H9 (cell line): ENCODE measurements around the gene LAMA5. TPM values are rescaled to one million over a fixed set of nuclear protein-coding genes. Genes with fewer than 3 reads are reported as not detected.

ENCODE experiments used
- DNase-seq: peaks from one replicate; pipeline ENCODE4 v3.0.0-alpha.2; 2017
- H2AFZ ChIP-seq: one replicate; pipeline ENCODE4 v1.6.1; 2013; ENCODE audit warnings: mild to moderate bottlenecking, low read length, control low read depth, moderate library complexity
- H2AK5ac ChIP-seq: 2 replicates; pipeline ENCODE4 v1.6.1; 2013; ENCODE audit warnings: low read length, control low read depth, mixed read lengths; ENCODE audit not compliant: insufficient read length
- H2BK120ac ChIP-seq: one replicate; pipeline ENCODE4 v1.6.1; 2013; ENCODE audit warnings: low read depth, mild to moderate bottlenecking, low read length, control low read depth, inconsistent platforms; ENCODE audit not compliant: poor library complexity, severe bottlenecking
- H2BK12ac ChIP-seq: 2 replicates; pipeline ENCODE4 v1.6.1; 2013; ENCODE audit warnings: low read length, control low read depth, mixed read lengths, low read depth; ENCODE audit not compliant: insufficient read length
- H2BK15ac ChIP-seq: 2 replicates; pipeline ENCODE4 v1.6.1; 2013; ENCODE audit warnings: low read depth, low read length, control low read depth
- H2BK20ac ChIP-seq: one replicate; pipeline ENCODE4 v1.6.1; 2013; ENCODE audit warnings: low read depth, mild to moderate bottlenecking, low read length, control low read depth, inconsistent platforms; ENCODE audit not compliant: poor library complexity, severe bottlenecking
- H2BK5ac ChIP-seq: 2 replicates; pipeline ENCODE4 v1.6.1; 2013; ENCODE audit warnings: low read length, control low read depth, mixed read lengths; ENCODE audit not compliant: insufficient read length
- H3K14ac ChIP-seq: 2 replicates; pipeline ENCODE4 v1.6.1; 2013; ENCODE audit warnings: low read length, control low read depth; ENCODE audit not compliant: insufficient read depth
- H3K18ac ChIP-seq: 2 replicates; pipeline ENCODE4 v1.6.1; 2013; ENCODE audit warnings: low read depth, mild to moderate bottlenecking, mixed read lengths, low read length, control low read depth; ENCODE audit not compliant: insufficient read length
- H3K23ac ChIP-seq: 2 replicates; pipeline ENCODE4 v1.6.1; 2013; ENCODE audit warnings: low read length, control low read depth, mixed read lengths, low read depth; ENCODE audit not compliant: insufficient read length
- H3K23me2 ChIP-seq: 2 replicates; pipeline ENCODE4 v1.6.1; 2013; ENCODE audit warnings: low read depth, mild to moderate bottlenecking, mixed read lengths, low read length, control low read depth; ENCODE audit not compliant: insufficient read length, poor library complexity, severe bottlenecking
- H3K27ac ChIP-seq: 2 replicates; pipeline ENCODE4 v1.5.1; 2013; ENCODE audit warnings: low read length, control low read depth, mixed read lengths, low read depth; ENCODE audit not compliant: insufficient read length
- H3K27me3 ChIP-seq: 2 replicates; pipeline ENCODE4 v1.6.1; 2013; ENCODE audit warnings: low read length, control low read depth, inconsistent platforms; ENCODE audit not compliant: insufficient read depth
- H3K4ac ChIP-seq: 2 replicates; pipeline ENCODE4 v1.6.1; 2013; ENCODE audit warnings: low read depth, mild to moderate bottlenecking, control low read depth, inconsistent platforms, low read length, moderate library complexity
- H3K4me1 ChIP-seq: 2 replicates; pipeline ENCODE4 v1.6.1; 2013; ENCODE audit warnings: low read length, control low read depth, inconsistent platforms; ENCODE audit not compliant: insufficient read depth
- H3K4me2 ChIP-seq: 2 replicates; pipeline ENCODE4 v1.6.1; 2013; ENCODE audit warnings: low read length, control low read depth, mixed read lengths; ENCODE audit not compliant: insufficient read length, insufficient read depth
- H3K56ac ChIP-seq: 2 replicates; pipeline ENCODE4 v1.6.1; 2013; ENCODE audit warnings: low read depth, mild to moderate bottlenecking, mixed read lengths, low read length, control low read depth; ENCODE audit not compliant: insufficient read length
- H3K79me1 ChIP-seq: 2 replicates; pipeline ENCODE4 v1.6.1; 2013; ENCODE audit warnings: low read depth, mild to moderate bottlenecking, moderate library complexity, low read length, control low read depth, inconsistent platforms; ENCODE audit not compliant: insufficient read depth, poor library complexity, severe bottlenecking
- H3K79me2 ChIP-seq: 2 replicates; pipeline ENCODE4 v1.6.1; 2013; ENCODE audit warnings: low read length, control low read depth, inconsistent platforms; ENCODE audit not compliant: insufficient read depth
- H3K9ac ChIP-seq: 2 replicates; pipeline ENCODE4 v1.6.1; 2013; ENCODE audit warnings: low read length, control low read depth, mixed read lengths; ENCODE audit not compliant: insufficient read length; ENCODE audit errors: extremely low read depth
- H3K9me3 ChIP-seq: one replicate; pipeline ENCODE4 v1.6.1; 2013; ENCODE audit warnings: low read depth, low read length, inconsistent platforms; ENCODE audit not compliant: control insufficient read depth
- H3T11ph ChIP-seq: one replicate; pipeline ENCODE4 v1.6.1; 2013; ENCODE audit warnings: mild to moderate bottlenecking, low read length, control low read depth, inconsistent platforms
- H4K20me1 ChIP-seq: one replicate; pipeline ENCODE4 v1.6.1; 2013; ENCODE audit not compliant: control insufficient read depth, insufficient read length, insufficient read depth
- H4K5ac ChIP-seq: 2 replicates; pipeline ENCODE4 v1.6.1; 2013; ENCODE audit warnings: low read depth, mild to moderate bottlenecking, mixed read lengths, low read length, control low read depth; ENCODE audit not compliant: insufficient read length
- H4K8ac ChIP-seq: replicated peaks from 2 replicates; pipeline ENCODE4 v1.6.1; 2013; ENCODE audit warnings: low read length, control low read depth, mixed read lengths, low read depth; ENCODE audit not compliant: insufficient read length
- H4K91ac ChIP-seq: 2 replicates; pipeline ENCODE4 v1.6.1; 2013; ENCODE audit warnings: low read depth, mild to moderate bottlenecking, moderate library complexity, mixed read lengths, low read length, control low read depth; ENCODE audit not compliant: insufficient read length
- H3K27ac Mint-ChIP-seq, 3 experiments: 2 replicates in 2 of 3; 3 replicates in 1 of 3; pipeline ENCODE4 v1.8.0; 2020 to 2021; ENCODE audit warnings: mixed read lengths in 3 of 3, mild to moderate bottlenecking in 1 of 3, moderate library complexity in 1 of 3
- H3K27me3 Mint-ChIP-seq: 2 replicates; pipeline ENCODE4 v1.8.0; 2021; ENCODE audit warnings: low read depth, mild to moderate bottlenecking, moderate library complexity, mixed read lengths
- H3K36me3 Mint-ChIP-seq, 3 experiments: 2 replicates in 2 of 3; 3 replicates in 1 of 3; pipeline ENCODE4 v1.8.0; 2020 to 2021; ENCODE audit warnings: low read depth in 3 of 3, mixed read lengths in 3 of 3; ENCODE audit not compliant: insufficient read depth in 1 of 3
- H3K4me1 Mint-ChIP-seq, 2 experiments: 2 replicates each; pipeline ENCODE4 v1.8.0; 2020; ENCODE audit warnings: mixed read lengths in 2 of 2
- H3K4me3 Mint-ChIP-seq, 2 experiments: 2 replicates in 1 of 2; 3 replicates in 1 of 2; pipeline ENCODE4 v1.8.0; 2020 to 2021; ENCODE audit warnings: mild to moderate bottlenecking in 2 of 2, mixed read lengths in 2 of 2, moderate library complexity in 1 of 2
- H3K9me3 Mint-ChIP-seq, 2 experiments: 2 replicates in 1 of 2; 3 replicates in 1 of 2; pipeline ENCODE4 v1.8.0; 2020; ENCODE audit warnings: mild to moderate bottlenecking in 2 of 2, mixed read lengths in 2 of 2, moderate library complexity in 1 of 2
- WGBS: extraction: QIAGEN DNeasy Blood & Tissue Kit; methylation state at CpG from one replicate; pipeline ENCODE4 v1.1.7; 2013; ENCODE audit warnings: missing lambda C conversion rate, low lambda C conversion rate, mixed read lengths; ENCODE audit not compliant: insufficient read length; ENCODE audit errors: extremely low coverage; 5-methylcytosine and 5-hydroxymethylcytosine counted together
- total RNA-seq: library from RNA; stranded (reverse); gene quantifications from 2 replicates; pipeline ENCODE4 v1.2.1, GENCODE V29; 2021
- TF ChIP-seq, protein P1 (sequence below): fragments of 200-600 bp; sonication (generic); conservative IDR thresholded peaks from 3 replicates; pipeline ENCODE4 v1.8.0; 2021; ENCODE audit warnings: antibody characterized with exemption, mild to moderate bottlenecking

Gene LAMA5
- total RNA-seq, 1 experiment from 2014 or later: 200 TPM

DNA sequence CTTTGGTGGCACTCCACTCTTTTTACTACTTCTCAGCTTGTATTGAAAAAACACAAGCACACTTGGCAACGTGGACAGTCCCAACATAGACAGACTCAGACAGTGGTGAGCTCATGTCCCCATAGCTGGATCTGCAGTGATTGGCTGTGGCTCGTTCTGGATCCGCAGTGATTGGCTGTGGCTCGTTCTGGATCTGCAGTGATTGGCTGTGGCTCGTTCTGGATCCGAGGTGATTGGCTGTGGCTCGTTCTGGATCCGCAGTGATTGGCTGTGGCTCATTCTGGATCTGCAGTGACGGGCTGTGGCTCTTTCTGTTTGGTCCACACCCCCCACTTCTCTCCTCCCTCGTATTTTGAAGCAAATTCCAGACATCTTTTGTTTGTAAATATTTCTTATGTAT lies 100.8 kb downstream of the LAMA5 start:
- no peaks in the 10 kb centered on the region for H3K79me1 ChIP-seq
- H4K91ac ChIP-seq: no peak overlapping the region
- WGBS: no CpG with 5 or more reads among the region's 10 CpGs
- H3K27ac Mint-ChIP-seq: no peak overlapping the region
- no peak overlapping the region for H4K8ac ChIP-seq
- no peak overlapping the region for H2BK20ac ChIP-seq
- H2AK5ac ChIP-seq: no peak overlapping the region
- H3K9ac ChIP-seq: no peak overlapping the region
- no peaks in the 10 kb centered on the region for H4K20me1 ChIP-seq
- peaks cover 6 to 9% of the 10 kb centered on the region in 2 experiments; a peak in 4 of 5 replicates for H3K9me3 Mint-ChIP-seq
- no peak overlapping the region for H3T11ph ChIP-seq
- peaks cover 39 to 49% (median 48%) of the 10 kb centered on the region in 3 experiments for H3K36me3 Mint-ChIP-seq
- no peak overlapping the region for H3K56ac ChIP-seq
- H2BK12ac ChIP-seq: no peak overlapping the region
- H2AFZ ChIP-seq: no peak overlapping the region
- no peak overlapping the region for H2BK5ac ChIP-seq
- TF ChIP-seq, protein P1, sequence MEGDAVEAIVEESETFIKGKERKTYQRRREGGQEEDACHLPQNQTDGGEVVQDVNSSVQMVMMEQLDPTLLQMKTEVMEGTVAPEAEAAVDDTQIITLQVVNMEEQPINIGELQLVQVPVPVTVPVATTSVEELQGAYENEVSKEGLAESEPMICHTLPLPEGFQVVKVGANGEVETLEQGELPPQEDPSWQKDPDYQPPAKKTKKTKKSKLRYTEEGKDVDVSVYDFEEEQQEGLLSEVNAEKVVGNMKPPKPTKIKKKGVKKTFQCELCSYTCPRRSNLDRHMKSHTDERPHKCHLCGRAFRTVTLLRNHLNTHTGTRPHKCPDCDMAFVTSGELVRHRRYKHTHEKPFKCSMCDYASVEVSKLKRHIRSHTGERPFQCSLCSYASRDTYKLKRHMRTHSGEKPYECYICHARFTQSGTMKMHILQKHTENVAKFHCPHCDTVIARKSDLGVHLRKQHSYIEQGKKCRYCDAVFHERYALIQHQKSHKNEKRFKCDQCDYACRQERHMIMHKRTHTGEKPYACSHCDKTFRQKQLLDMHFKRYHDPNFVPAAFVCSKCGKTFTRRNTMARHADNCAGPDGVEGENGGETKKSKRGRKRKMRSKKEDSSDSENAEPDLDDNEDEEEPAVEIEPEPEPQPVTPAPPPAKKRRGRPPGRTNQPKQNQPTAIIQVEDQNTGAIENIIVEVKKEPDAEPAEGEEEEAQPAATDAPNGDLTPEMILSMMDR: no peak
- H4K5ac ChIP-seq: no peak overlapping the region
- H3K23ac ChIP-seq: no peak overlapping the region
- no peaks in the 10 kb centered on the region for H3K23me2 ChIP-seq
- H3K9me3 ChIP-seq: no peaks in the 10 kb centered on the region
- no peak overlapping the region for H3K27ac ChIP-seq
- DNase-seq: no peak
- H3K27me3 Mint-ChIP-seq: no peaks in the 10 kb centered on the region; the same call in 1 of the 2 replicates
- H3K79me2 ChIP-seq: no peaks in the 10 kb centered on the region
- no peaks in the 10 kb centered on the region for H3K4me1 Mint-ChIP-seq
- H2BK15ac ChIP-seq: no peak overlapping the region
- no peak overlapping the region for H3K14ac ChIP-seq
- H3K27me3 ChIP-seq: no peaks in the 10 kb centered on the region
- H2BK120ac ChIP-seq: no peak overlapping the region
- no peak overlapping the region for H3K4me2 ChIP-seq
- H3K4me1 ChIP-seq: no peaks in the 10 kb centered on the region
- H3K4me3 Mint-ChIP-seq: no peak overlapping the region
- no peak overlapping the region for H3K18ac ChIP-seq
- H3K4ac ChIP-seq: no peak overlapping the region
